H9 (cell line): ENCODE results near the gene XBP1. TPM values are rescaled to one million over a fixed set of nuclear protein-coding genes. Genes with fewer than 3 reads are reported as not detected.
"Not testable (repeated sequence)": the region's sequence is repeated elsewhere in the genome, so short reads cannot be mapped to it uniquely, and the experiment has no call there.

Source experiments
- DNase-seq: peaks from one replicate; pipeline ENCODE4 v3.0.0-alpha.2; 2017
- H2AFZ ChIP-seq: one replicate; pipeline ENCODE4 v1.6.1; 2013; ENCODE audit warnings: mild to moderate bottlenecking, low read length, control low read depth, moderate library complexity
- H2AK5ac ChIP-seq: 2 replicates; pipeline ENCODE4 v1.6.1; 2013; ENCODE audit warnings: low read length, control low read depth, mixed read lengths; ENCODE audit not compliant: insufficient read length
- H2BK120ac ChIP-seq: one replicate; pipeline ENCODE4 v1.6.1; 2013; ENCODE audit warnings: low read depth, mild to moderate bottlenecking, low read length, control low read depth, inconsistent platforms; ENCODE audit not compliant: poor library complexity, severe bottlenecking
- H2BK12ac ChIP-seq: 2 replicates; pipeline ENCODE4 v1.6.1; 2013; ENCODE audit warnings: low read length, control low read depth, mixed read lengths, low read depth; ENCODE audit not compliant: insufficient read length
- H2BK15ac ChIP-seq: 2 replicates; pipeline ENCODE4 v1.6.1; 2013; ENCODE audit warnings: low read depth, low read length, control low read depth
- H2BK20ac ChIP-seq: one replicate; pipeline ENCODE4 v1.6.1; 2013; ENCODE audit warnings: low read depth, mild to moderate bottlenecking, low read length, control low read depth, inconsistent platforms; ENCODE audit not compliant: poor library complexity, severe bottlenecking
- H2BK5ac ChIP-seq: 2 replicates; pipeline ENCODE4 v1.6.1; 2013; ENCODE audit warnings: low read length, control low read depth, mixed read lengths; ENCODE audit not compliant: insufficient read length
- H3K14ac ChIP-seq: 2 replicates; pipeline ENCODE4 v1.6.1; 2013; ENCODE audit warnings: low read length, control low read depth; ENCODE audit not compliant: insufficient read depth
- H3K18ac ChIP-seq: 2 replicates; pipeline ENCODE4 v1.6.1; 2013; ENCODE audit warnings: low read depth, mild to moderate bottlenecking, mixed read lengths, low read length, control low read depth; ENCODE audit not compliant: insufficient read length
- H3K23ac ChIP-seq: 2 replicates; pipeline ENCODE4 v1.6.1; 2013; ENCODE audit warnings: low read length, control low read depth, mixed read lengths, low read depth; ENCODE audit not compliant: insufficient read length
- H3K23me2 ChIP-seq: 2 replicates; pipeline ENCODE4 v1.6.1; 2013; ENCODE audit warnings: low read depth, mild to moderate bottlenecking, mixed read lengths, low read length, control low read depth; ENCODE audit not compliant: insufficient read length, poor library complexity, severe bottlenecking
- H3K27ac ChIP-seq: 2 replicates; pipeline ENCODE4 v1.5.1; 2013; ENCODE audit warnings: low read length, control low read depth, mixed read lengths, low read depth; ENCODE audit not compliant: insufficient read length
- H3K27me3 ChIP-seq: 2 replicates; pipeline ENCODE4 v1.6.1; 2013; ENCODE audit warnings: low read length, control low read depth, inconsistent platforms; ENCODE audit not compliant: insufficient read depth
- H3K4ac ChIP-seq: 2 replicates; pipeline ENCODE4 v1.6.1; 2013; ENCODE audit warnings: low read depth, mild to moderate bottlenecking, control low read depth, inconsistent platforms, low read length, moderate library complexity
- H3K4me1 ChIP-seq: 2 replicates; pipeline ENCODE4 v1.6.1; 2013; ENCODE audit warnings: low read length, control low read depth, inconsistent platforms; ENCODE audit not compliant: insufficient read depth
- H3K4me2 ChIP-seq: 2 replicates; pipeline ENCODE4 v1.6.1; 2013; ENCODE audit warnings: low read length, control low read depth, mixed read lengths; ENCODE audit not compliant: insufficient read length, insufficient read depth
- H3K56ac ChIP-seq: 2 replicates; pipeline ENCODE4 v1.6.1; 2013; ENCODE audit warnings: low read depth, mild to moderate bottlenecking, mixed read lengths, low read length, control low read depth; ENCODE audit not compliant: insufficient read length
- H3K79me1 ChIP-seq: 2 replicates; pipeline ENCODE4 v1.6.1; 2013; ENCODE audit warnings: low read depth, mild to moderate bottlenecking, moderate library complexity, low read length, control low read depth, inconsistent platforms; ENCODE audit not compliant: insufficient read depth, poor library complexity, severe bottlenecking
- H3K79me2 ChIP-seq: 2 replicates; pipeline ENCODE4 v1.6.1; 2013; ENCODE audit warnings: low read length, control low read depth, inconsistent platforms; ENCODE audit not compliant: insufficient read depth
- H3K9ac ChIP-seq: 2 replicates; pipeline ENCODE4 v1.6.1; 2013; ENCODE audit warnings: low read length, control low read depth, mixed read lengths; ENCODE audit not compliant: insufficient read length; ENCODE audit errors: extremely low read depth
- H3K9me3 ChIP-seq: one replicate; pipeline ENCODE4 v1.6.1; 2013; ENCODE audit warnings: low read depth, low read length, inconsistent platforms; ENCODE audit not compliant: control insufficient read depth
- H3T11ph ChIP-seq: one replicate; pipeline ENCODE4 v1.6.1; 2013; ENCODE audit warnings: mild to moderate bottlenecking, low read length, control low read depth, inconsistent platforms
- H4K20me1 ChIP-seq: one replicate; pipeline ENCODE4 v1.6.1; 2013; ENCODE audit not compliant: control insufficient read depth, insufficient read length, insufficient read depth
- H4K5ac ChIP-seq: 2 replicates; pipeline ENCODE4 v1.6.1; 2013; ENCODE audit warnings: low read depth, mild to moderate bottlenecking, mixed read lengths, low read length, control low read depth; ENCODE audit not compliant: insufficient read length
- H4K8ac ChIP-seq: replicated peaks from 2 replicates; pipeline ENCODE4 v1.6.1; 2013; ENCODE audit warnings: low read length, control low read depth, mixed read lengths, low read depth; ENCODE audit not compliant: insufficient read length
- H4K91ac ChIP-seq: 2 replicates; pipeline ENCODE4 v1.6.1; 2013; ENCODE audit warnings: low read depth, mild to moderate bottlenecking, moderate library complexity, mixed read lengths, low read length, control low read depth; ENCODE audit not compliant: insufficient read length
- H3K27ac Mint-ChIP-seq, 3 experiments: 2 replicates in 2 of 3; 3 replicates in 1 of 3; pipeline ENCODE4 v1.8.0; 2020 to 2021; ENCODE audit warnings: mixed read lengths in 3 of 3, mild to moderate bottlenecking in 1 of 3, moderate library complexity in 1 of 3
- H3K27me3 Mint-ChIP-seq: 2 replicates; pipeline ENCODE4 v1.8.0; 2021; ENCODE audit warnings: low read depth, mild to moderate bottlenecking, moderate library complexity, mixed read lengths
- H3K36me3 Mint-ChIP-seq, 3 experiments: 2 replicates in 2 of 3; 3 replicates in 1 of 3; pipeline ENCODE4 v1.8.0; 2020 to 2021; ENCODE audit warnings: low read depth in 3 of 3, mixed read lengths in 3 of 3; ENCODE audit not compliant: insufficient read depth in 1 of 3
- H3K4me1 Mint-ChIP-seq, 2 experiments: 2 replicates each; pipeline ENCODE4 v1.8.0; 2020; ENCODE audit warnings: mixed read lengths in 2 of 2
- H3K4me3 Mint-ChIP-seq, 2 experiments: 2 replicates in 1 of 2; 3 replicates in 1 of 2; pipeline ENCODE4 v1.8.0; 2020 to 2021; ENCODE audit warnings: mild to moderate bottlenecking in 2 of 2, mixed read lengths in 2 of 2, moderate library complexity in 1 of 2
- H3K9me3 Mint-ChIP-seq, 2 experiments: 2 replicates in 1 of 2; 3 replicates in 1 of 2; pipeline ENCODE4 v1.8.0; 2020; ENCODE audit warnings: mild to moderate bottlenecking in 2 of 2, mixed read lengths in 2 of 2, moderate library complexity in 1 of 2
- WGBS: extraction: QIAGEN DNeasy Blood & Tissue Kit; methylation state at CpG from one replicate; pipeline ENCODE4 v1.1.7; 2013; ENCODE audit warnings: missing lambda C conversion rate, low lambda C conversion rate, mixed read lengths; ENCODE audit not compliant: insufficient read length; ENCODE audit errors: extremely low coverage; 5-methylcytosine and 5-hydroxymethylcytosine counted together
- total RNA-seq: library from RNA; stranded (reverse); gene quantifications from 2 replicates; pipeline ENCODE4 v1.2.1, GENCODE V29; 2021

The XBP1 gene
- total RNA-seq, 1 experiment from 2014 or later: 114 TPM

- not testable (repeated sequence) for H3K23me2 ChIP-seq, H3T11ph ChIP-seq, H2AK5ac ChIP-seq, H2BK120ac ChIP-seq, H4K5ac ChIP-seq, H3K23ac ChIP-seq, DNase-seq, H3K27ac Mint-ChIP-seq, H3K9ac ChIP-seq, H3K4me1 Mint-ChIP-seq, H3K4me3 Mint-ChIP-seq, H3K79me2 ChIP-seq, H3K4me1 ChIP-seq, H2BK5ac ChIP-seq, H3K9me3 ChIP-seq, H4K20me1 ChIP-seq, H2AFZ ChIP-seq, H3K36me3 Mint-ChIP-seq, H3K79me1 ChIP-seq, H4K91ac ChIP-seq, H3K56ac ChIP-seq, H3K9me3 Mint-ChIP-seq, H3K27me3 Mint-ChIP-seq, H2BK20ac ChIP-seq, H3K4ac ChIP-seq, H3K18ac ChIP-seq, H4K8ac ChIP-seq, H3K14ac ChIP-seq, H3K27ac ChIP-seq, H3K27me3 ChIP-seq, H2BK15ac ChIP-seq, H2BK12ac ChIP-seq, H3K4me2 ChIP-seq
- WGBS: no CpG with 5 or more reads among the region's 9 CpGs
Measured at GRCh38 chr22:28824455-28824854, 24.1 kb upstream of the XBP1 start.
